GM12873 (cell line): Measurements from ENCODE around the gene TIAM1.

Experiments used
- CTCF ChIP-seq: IDR thresholded peaks from 2 replicates; pipeline ENCODE4 v1.5.1; 2012; ENCODE audit warnings: low read depth, mild to moderate bottlenecking, moderate library complexity, low read length, control low read depth; ENCODE audit not compliant: insufficient read depth; ENCODE audit errors: missing control alignments

The TIAM1 gene

GRCh38 chr21:31284797-31285397, 59.2 kb downstream of the TIAM1 start:
- TF ChIP-seq CTCF = no peak

- no peak for TF ChIP-seq CTCF
Measured at GRCh38 chr21:31283025-31283424, 61.0 kb downstream of the TIAM1 start.

GRCh38 chr21:31282095-31282709, 61.9 kb downstream of the TIAM1 start:
- no peak for TF ChIP-seq CTCF

- no peak for TF ChIP-seq CTCF
Measured at GRCh38 chr21:31281561-31281960, 62.5 kb downstream of the TIAM1 start.

- no peak for TF ChIP-seq CTCF
Measured at GRCh38 chr21:31279986-31280385, 64.1 kb downstream of the TIAM1 start.

- TF ChIP-seq CTCF = no peak
Measured at GRCh38 chr21:31279214-31279613, 64.8 kb downstream of the TIAM1 start.

GRCh38 chr21:31278511-31279130, 65.4 kb downstream of the TIAM1 start:
- TF ChIP-seq CTCF = no peak
